HG03064 (cell line): ENCODE data around the gene LRP11.
"Not testable (repeated sequence)": the region's sequence is repeated elsewhere in the genome, so short reads cannot be mapped to it uniquely, and the experiment has no call there.

Source experiments
- ATAC-seq: cut with Tn5 transposase; IDR thresholded peaks from one replicate; pipeline ENCODE4 v1.9.1; 2021; ENCODE audit warnings: low read depth; ENCODE audit not compliant: unreplicated experiment

Gene LRP11, protein sequence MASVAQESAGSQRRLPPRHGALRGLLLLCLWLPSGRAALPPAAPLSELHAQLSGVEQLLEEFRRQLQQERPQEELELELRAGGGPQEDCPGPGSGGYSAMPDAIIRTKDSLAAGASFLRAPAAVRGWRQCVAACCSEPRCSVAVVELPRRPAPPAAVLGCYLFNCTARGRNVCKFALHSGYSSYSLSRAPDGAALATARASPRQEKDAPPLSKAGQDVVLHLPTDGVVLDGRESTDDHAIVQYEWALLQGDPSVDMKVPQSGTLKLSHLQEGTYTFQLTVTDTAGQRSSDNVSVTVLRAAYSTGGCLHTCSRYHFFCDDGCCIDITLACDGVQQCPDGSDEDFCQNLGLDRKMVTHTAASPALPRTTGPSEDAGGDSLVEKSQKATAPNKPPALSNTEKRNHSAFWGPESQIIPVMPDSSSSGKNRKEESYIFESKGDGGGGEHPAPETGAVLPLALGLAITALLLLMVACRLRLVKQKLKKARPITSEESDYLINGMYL

DNA sequence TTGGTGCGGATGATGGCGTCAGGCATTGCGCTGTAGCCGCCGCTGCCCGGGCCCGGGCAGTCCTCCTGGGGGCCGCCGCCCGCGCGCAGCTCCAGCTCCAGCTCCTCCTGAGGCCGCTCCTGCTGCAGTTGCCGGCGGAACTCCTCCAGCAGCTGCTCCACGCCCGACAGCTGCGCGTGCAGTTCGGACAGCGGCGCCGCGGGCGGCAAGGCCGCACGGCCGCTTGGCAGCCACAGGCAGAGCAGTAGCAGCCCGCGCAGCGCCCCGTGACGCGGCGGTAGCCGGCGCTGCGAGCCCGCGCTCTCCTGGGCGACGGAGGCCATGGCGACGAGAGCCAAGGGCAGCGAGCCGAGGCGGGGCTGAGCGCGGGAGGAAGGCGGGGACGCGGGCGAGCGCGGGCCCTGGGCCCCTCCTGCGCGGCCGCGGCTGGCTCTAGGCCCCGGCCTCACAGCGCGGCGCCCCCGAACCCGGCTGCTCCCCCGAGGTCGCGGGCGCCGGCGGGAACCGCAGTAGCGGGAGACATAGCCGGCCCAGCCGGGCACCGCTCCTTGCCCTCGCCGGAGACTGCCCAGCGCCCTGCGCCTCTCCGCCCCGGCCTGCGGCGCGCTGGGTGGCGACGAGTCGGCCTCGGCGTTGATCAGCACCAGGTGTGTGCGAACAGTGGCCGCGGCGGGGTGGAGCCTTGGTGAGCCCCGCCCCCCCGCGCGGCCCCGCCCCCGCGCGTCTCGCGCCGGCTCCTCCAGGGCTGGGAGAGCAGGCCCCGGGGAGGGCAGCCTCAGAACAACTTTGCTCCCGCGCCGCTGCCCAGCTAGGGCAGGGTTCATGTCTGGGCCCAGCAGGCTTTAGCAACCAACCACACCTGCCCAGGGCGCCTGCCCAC, at the start of gene LRP11:
LRP11 (minus strand) TSS at position 662 of the 880 bp plus-strand sequence; CDS start at position 323, 339 bp downstream.
- peak; percentile 91 for ATAC-seq

DNA sequence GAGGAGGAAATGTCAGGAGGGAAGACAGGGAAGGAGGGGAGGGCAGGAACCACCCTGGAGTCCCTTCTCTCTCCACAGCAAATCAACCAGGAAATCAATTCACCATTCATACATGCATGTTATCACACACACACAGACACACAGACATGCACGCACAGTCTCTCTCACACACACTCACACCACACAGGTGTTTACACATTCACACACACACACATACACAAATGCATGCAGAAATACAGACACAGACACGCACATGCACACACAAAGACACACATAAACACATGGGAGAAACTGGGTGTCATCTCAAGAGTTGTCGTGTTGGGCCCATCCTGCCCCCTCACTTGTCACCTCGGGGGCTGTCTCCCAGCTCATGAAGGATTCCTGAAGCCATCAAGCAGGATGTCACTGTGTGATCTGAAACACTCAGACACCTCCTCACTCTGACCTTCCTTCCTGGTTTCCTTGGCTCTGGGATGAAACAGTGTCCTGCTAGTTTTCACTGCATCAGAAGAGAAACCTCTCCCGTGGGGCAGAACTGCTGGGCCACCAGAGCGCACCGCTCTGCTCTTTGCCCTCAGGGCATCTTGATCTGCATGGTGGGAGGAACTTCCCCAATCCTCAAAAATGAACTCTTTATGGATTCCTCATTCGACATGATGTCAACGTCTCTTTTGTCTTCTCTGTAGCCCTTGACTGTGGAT, 49.5 kb upstream of the LRP11 start:
- ATAC-seq, result no peak

DNA sequence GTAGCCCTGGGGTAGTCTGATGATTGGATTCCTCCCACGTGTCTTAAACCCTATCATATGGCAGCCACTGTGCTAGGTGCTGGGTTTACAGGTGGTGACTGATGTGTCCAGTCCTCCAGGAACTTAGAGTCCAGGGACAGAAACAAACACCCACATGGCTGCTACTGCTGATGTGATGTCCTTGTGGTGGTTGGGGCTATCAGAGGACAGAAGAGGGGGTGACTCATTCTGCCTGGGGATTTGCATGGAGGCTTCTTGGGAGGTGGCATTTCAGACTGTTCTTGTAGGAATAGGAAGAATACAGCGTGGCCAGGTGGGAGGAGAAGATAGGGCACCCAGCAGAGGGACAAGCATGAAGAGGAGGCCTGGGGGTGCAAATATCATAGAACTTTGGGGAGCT, 48.9 kb upstream of the LRP11 start:
- no peak for ATAC-seq

DNA sequence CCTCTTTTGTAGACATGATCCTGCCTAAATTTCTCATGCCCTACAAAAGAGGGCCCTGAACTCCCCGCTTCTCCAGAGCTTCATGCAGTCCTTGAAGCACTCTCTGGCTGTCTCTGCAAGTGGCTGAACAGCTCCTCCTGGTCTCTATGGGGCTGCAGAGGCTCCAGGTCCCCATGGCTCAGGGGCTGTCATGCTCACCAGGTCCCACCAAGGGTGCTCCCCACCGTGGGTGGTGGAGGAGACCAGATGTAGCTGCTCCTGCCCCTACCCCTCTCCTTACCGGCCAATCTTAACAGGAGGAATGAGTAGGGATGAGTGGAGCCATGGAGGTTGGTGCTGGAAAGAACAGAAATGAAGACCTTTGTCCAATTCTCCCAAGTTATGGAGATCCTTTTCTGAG, 48.5 kb upstream of the LRP11 start:
- not testable (repeated sequence) for ATAC-seq

DNA sequence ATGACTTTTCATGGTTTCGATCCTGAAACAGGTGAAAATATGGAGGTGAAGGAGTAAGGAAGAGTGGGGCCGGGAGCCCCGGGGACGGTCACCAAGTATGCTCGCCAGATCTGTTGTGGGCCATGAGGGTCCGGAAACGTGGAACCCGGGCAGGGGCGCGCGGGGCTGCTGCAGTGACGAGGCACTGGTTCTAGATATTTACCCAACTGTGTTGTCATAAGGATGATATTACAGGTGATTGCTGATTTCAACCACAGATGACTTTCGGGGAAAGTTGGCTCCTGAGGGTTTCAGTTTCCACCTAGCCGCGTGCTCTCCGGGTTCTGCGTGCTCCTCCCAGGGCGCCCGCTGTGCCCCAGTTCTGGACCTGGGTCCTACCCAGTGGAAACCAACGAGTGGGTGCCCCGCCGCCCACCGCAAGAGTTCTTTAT, 46.6 kb upstream of the LRP11 start:
- no peak for ATAC-seq

DNA sequence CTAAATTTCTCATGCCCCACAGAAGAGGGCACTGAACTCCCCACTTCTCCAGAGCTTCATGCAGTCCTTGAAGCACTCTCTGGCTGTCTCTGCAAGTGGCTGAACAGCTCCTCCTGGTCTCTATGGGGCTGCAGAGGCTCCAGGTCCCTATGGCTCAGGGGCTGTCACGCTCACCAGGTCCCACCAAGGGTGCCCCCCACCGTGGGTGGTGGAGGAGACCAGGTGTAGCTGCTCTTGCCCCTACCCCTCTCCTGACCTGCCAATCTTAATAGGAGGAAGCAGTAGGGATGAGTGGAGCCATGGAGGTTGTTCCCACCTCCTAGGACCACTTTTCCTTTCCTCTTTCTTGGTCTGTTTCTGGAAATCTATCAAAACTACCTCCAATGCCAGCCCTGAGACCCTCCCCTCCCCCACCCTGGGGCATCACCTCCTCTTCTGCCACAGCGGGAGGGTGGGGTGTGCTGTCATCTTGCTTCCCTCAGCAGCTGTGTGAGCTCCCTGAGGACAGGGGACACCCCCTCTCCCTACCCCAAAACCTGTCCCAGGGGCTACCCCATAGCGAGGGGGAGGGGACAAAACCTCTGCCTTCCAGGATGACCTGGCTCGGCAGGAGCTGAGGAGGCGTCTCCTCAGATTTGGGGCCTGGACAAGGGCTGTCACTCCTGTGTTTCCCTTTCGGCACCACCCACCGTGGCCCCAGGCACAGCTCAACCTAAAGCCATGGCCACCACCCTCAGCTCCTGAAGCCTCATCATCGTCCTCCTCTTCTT, 45.7 kb upstream of the LRP11 start:
- ATAC-seq, result no peak

DNA sequence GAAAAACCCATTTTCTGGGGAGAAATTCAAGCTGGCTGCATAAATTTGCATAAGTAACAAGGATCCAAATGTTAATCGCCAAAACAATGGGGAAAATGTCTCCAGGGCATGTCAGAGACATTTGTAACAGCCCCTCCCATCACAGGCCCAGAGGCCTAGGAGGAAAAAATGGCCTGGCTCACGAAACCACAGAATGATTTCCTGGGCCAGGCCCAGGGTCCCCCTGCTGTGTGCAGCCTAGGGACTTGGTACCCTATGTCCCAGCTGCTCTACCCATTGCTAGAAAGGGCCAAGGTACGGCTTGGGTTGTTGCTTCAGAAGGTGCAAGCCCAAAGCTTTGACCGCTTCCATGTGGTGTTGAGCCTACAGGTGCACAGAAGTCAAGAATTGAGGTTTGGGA, 44.3 kb upstream of the LRP11 start:
- not testable (repeated sequence) for ATAC-seq

DNA sequence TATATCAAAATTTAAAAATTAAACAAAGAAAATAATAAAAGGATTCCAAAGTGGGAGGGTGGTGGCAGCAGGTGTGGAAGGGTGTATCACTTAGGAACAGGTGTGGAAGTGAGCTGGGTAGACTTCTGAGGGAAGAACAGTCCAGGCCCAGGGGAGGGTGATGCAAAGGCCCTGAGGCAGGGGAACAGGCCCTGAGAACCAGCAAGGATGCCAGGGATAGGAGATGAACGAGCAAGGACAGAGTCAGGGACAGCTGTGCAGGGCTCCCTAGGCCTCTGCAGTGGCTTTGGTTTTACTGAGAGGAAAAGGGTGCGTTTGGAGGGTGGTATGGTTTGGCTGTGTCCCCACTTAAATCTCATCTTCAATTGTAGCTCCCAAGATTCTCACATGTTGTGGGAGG, 43.2 kb upstream of the LRP11 start:
- no peak for ATAC-seq

DNA sequence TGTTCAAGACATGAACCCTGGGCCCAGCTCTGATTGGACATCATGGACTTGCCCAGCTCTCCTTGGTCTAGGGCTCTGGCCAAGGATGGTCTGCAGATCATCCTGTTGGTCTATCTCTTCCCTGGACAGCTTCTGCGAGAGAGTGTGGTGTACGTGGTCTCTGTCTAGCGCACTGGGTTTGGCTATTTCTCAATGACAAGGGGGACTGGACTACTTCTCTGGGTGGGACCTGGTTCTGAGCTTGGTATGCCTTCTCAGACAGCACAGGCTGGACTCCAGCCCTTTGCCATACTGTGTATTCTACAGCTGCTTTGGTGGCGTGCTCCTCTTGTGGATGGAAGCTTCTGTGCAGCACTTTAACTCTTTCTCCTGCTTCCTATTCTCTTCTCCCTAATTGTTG, 42.2 kb upstream of the LRP11 start:
- no peak for ATAC-seq

DNA sequence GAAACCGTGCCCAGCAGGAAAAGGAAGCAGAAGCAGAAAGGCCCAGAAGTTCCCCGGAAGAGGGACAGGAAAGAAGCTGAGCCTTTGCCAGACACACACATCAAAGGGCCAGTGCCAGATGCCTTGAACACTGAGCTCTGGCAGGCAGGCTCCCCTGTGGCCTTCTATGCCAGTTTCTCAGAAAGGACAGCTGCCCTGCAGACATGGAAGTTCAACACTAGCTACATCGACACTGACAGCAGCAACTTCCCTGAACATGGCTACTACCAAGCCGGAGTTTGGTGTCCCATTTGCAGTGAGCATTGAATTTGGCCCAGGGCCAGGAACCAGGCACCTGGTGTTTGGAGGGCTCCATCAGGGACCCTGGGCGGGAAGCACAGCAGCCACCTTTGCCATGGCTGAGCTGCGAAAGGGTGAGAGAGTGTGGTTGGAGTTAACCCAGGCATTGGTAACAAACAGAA, 41.8 kb upstream of the LRP11 start:
- ATAC-seq, result no peak

DNA sequence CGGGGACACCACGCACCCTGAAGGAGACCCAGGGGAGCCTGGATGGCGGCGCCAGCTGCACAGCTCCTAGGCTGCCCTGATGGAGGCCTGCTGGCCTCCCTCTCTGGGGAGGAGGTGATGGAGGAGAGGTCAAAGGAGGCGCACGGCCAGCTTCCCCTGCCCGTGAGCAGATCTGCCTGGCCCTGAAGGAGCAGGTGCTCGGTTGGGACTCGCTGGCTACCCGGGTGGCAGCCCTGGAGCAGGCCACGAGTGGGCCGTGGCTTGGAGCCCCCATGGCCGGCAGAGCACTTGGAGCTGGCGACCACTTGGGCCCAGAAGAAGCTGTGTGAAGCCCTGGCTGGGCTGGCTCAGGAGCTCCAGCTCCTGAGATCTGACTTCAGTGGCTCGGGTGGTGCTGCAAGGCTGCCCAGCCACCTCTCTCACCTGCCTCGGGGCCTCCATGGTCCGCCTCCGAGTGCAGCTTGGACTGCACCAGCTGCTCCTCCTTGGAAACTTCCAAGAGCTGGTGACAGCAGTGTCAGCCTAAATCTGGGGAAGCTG, 41.3 kb upstream of the LRP11 start:
- ATAC-seq, result no peak

DNA sequence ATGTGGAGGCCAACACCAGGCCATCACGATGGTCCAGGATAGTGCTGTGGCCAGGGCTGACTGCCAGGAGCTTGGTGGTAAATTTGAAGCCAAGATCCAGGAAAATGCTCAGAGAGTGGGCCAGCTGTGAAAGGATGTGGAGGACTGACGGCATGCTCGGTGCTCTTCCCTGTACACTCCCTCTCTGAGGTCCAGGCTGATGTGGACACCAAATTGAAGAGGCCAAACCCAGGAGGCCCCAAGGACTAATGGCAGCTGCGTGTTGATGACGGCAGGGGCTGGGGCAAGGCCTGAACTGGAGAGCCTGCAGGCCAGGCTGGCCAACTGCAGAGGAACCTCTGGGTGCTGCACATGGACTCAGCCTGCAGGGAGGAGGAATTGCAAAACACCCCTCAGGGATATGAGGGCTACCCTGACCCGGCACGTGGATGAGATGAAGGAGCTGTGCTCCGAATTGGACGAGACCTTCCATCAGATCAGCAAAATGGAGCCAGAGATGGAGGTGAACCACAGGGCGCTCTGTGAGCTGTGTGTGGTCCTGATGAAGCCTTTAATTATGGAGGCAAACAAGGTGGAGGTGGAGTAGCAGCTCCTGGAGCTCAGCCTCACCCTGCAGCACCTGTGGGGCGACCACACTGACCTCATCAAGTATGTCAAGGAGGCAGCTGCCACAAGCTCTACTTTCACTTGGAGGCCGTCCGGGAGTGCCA, 40.7 kb upstream of the LRP11 start:
- ATAC-seq, result no peak

DNA sequence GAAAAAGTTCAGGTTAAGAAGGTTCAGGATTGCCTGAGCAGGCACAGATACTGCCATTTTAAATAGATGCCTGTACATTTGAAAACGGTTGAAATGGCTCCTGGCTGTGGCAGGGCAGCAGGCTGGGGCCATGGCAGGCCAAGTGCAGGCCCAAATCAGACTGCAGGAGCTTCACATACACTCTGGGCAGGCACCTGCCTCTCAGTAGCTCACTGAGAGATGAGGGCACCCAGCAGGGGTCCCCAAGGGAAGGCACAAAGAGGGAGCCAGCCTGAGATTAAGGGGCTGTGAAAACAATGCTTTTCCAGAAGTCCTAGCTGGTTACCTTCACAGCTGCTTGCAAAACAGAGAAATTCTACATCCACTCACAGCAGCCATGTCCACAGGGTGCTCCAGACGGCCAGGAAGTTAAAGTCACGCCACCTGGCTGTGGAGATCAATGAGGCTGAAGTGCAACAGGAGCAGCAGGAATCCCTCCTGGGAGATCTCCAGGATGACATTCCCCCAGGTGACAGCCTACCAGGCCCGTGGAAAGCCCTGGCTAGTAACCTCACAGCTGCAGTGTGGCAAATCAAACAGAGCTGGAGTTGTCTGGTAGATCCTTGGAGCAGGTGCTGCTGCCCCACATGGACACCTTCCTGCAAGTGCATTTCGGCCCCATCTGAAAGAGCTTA, 39.9 kb upstream of the LRP11 start:
- ATAC-seq, result no peak

DNA sequence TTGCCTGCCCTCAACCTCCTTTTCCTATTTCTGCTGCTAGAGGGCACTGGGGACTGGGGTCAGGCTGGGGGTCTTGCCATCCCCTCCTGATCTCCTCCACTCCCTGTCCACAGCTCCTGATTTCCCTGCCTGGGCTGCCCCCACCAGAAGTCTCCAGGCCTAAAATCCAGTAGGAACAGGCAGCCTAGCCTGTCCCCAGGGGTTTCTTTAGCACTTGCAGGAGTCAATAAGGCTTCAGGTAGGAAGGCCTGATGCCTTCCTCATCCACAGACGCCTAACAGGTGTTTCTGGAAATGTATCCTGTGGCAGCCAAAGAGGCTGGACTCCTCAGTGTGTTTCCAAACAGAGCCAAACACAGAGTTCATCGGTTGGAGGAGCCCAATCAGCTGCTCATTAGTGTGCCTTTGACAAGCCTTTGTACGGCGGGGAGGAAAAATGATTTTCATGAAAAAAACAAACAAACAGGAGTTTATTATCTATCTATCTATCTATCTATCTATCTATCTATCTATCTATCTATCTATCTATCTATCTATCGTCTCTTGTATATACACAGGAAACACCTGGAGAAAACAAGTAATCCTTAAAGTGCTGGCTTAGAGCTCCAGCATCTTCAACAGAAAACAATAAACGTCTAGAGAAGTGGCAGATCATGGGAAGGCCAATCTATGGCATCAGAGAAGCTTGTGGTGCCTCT, 37.4 kb upstream of the LRP11 start:
- ATAC-seq, result no peak

DNA sequence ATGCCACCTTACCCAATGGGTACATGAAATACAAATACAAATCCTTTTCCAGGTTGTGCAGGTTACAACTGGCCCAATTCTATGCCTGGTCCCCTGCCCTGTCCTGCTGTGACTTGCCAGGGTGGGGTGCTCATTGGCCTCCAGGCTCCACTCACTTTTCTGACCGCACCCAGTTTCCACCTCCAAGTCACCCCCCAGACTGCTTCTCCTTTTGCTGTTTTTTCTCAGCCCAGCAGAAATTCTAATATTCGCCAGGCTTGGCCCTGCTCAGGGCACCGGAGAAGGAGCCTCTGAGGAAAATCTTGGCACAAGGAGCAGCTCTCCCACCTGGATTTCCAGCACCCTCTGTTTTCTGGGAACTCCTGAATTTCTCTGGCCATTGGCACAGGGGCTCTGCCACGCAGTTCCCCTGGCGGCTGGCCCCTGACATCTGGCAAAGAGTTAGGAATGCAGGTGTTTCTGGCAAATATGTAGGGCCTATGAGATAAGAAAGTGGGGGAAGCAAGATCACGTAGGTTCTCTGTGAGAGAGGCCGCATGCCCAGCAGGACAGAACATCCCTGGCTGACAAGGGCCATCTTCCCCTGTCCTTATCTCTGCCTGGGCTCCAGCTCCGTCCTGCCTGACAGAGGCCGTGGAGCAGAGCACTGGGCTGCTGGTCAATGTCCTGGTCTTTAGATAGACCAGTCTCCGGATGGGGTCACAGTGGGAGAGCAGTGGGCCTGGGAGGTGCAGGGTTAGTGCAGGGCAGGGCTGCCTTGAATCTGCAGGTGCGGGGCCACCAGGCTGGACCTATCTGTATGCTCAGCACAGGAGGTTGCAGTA, 36.7 kb upstream of the LRP11 start:
- no peak for ATAC-seq

DNA sequence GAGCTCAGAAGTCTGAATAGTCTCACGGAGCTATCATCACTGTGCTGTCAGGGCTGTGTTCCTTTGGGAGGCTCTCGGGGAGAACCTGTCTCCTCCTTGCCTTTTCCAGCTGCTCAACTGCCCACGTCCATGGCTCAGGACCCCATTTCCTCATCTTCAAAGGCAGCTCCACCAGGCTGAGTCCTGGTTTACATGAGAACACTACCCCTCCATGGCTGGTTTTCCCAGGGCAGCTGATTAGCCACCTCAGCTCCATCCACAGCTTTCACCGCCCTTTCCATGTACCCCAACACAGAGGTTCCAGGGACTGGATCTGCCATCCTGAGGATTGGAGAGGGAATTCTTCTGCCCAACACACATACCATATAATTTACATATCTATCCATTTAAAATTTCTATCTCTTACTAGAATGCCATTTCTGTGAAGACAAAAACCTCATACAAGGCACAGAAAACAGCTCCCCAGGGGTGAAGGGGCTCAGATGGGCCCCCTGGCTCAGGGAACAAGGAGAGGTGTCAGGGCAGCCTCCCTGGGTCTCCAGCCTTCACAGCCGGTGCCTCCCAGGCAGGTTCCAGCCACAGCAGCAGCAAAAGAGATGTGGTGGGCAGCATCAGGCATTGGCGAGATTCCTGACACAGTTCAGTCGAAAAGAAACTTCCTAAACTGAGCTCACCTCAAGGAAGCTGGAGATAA, 35.9 kb upstream of the LRP11 start:
- no peak for ATAC-seq

DNA sequence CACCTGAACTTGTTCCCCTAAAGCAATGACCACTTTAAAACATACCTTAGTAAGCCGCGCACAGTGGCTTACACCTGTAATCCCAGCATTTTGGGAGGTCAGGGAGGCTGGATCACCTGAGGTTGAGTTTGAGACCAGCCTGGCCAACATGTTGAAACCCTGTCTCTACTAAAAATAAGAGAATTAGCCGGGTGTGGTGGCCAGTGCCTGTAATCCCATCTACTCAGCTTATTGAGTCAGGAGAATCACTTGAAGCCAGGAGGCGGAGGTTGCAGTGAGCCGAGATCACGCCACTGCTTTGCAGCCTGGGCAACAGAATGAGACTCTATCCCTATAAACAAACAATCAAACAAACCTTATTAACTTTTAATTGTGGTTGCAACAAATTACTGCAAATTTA, 35.3 kb upstream of the LRP11 start:
- no peak for ATAC-seq
